ENCODE data around the gene CNIH2. TPM values are rescaled to one million over a fixed set of nuclear protein-coding genes. Genes with fewer than 3 reads are reported as not detected.

The CNIH2 gene
- total and polyA plus RNA-seq, 2 experiments from 2014 or later: 4.3 to 9.2 TPM

- TF ChIP-seq, protein P1, sequence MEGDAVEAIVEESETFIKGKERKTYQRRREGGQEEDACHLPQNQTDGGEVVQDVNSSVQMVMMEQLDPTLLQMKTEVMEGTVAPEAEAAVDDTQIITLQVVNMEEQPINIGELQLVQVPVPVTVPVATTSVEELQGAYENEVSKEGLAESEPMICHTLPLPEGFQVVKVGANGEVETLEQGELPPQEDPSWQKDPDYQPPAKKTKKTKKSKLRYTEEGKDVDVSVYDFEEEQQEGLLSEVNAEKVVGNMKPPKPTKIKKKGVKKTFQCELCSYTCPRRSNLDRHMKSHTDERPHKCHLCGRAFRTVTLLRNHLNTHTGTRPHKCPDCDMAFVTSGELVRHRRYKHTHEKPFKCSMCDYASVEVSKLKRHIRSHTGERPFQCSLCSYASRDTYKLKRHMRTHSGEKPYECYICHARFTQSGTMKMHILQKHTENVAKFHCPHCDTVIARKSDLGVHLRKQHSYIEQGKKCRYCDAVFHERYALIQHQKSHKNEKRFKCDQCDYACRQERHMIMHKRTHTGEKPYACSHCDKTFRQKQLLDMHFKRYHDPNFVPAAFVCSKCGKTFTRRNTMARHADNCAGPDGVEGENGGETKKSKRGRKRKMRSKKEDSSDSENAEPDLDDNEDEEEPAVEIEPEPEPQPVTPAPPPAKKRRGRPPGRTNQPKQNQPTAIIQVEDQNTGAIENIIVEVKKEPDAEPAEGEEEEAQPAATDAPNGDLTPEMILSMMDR (conservative IDR thresholded peaks at IDR 0.05; ENCODE audit: low read depth in 2 of 2): no peak
- TF ChIP-seq NANOG (IDR thresholded peaks at IDR 0.05; ENCODE audit: borderline replicate concordance): no peak
- no peak for TF ChIP-seq CREB1 (CRISPR knock-in tag; IDR thresholded peaks at IDR 0.05; ENCODE audit: low read depth)
- no peak for TF ChIP-seq POLR2AphosphoS5 (IDR thresholded peaks at IDR 0.05; ENCODE audit: low read depth)
Observed at GRCh38 chr11:66262191-66262590, 15.8 kb upstream of the CNIH2 start (continued).

- H3K36me3 ChIP-seq (ENCODE audit: insufficient read depth): 0 out of 2 replicates have a peak, but pooled peaks cover 9% of the 10 kb centered on the region
- H2AFZ ChIP-seq: no peak overlapping the region
- H3K4me3 ChIP-seq: no peak overlapping the region
- H3K79me2 ChIP-seq (replicated peaks; ENCODE audit: insufficient read depth): peaks cover 11% of the 10 kb centered on the region; the same call in 1 of the 2 replicates
- H3F3A ChIP-seq (replicated peaks; ENCODE audit: low read depth): peaks cover 15% of the 10 kb centered on the region
- Mint-ChIP-seq H3K9me3 (no peaks in the 10 kb centered on the region), H3K27me3 (ENCODE audit: insufficient read depth, low read depth, poor library complexity) (peaks cover 11% of the 10 kb centered on the region), H3K4me3 (no peak overlapping the region), H3K27ac (no peak overlapping the region), H3K4me1 (peaks cover 15% of the 10 kb centered on the region), H3K36me3 (ENCODE audit: low read depth) (peaks cover 45% of the 10 kb centered on the region)
- no peak overlapping the region for H3K4me2 ChIP-seq
- no peak overlapping the region for H3K27ac ChIP-seq (ENCODE audit: low read depth)
- peaks cover 8% of the 10 kb centered on the region; the same call in 1 of the 2 replicates for H4K20me1 ChIP-seq (replicated peaks; ENCODE audit: insufficient read depth)
- H3K4me1 ChIP-seq (ENCODE audit: insufficient read depth): peaks cover 9% of the 10 kb centered on the region
- H3K9me2 ChIP-seq (ENCODE audit: insufficient read depth): no peaks in the 10 kb centered on the region
- no peaks in the 10 kb centered on the region for H3K27me3 ChIP-seq (ENCODE audit: insufficient read depth)
- DNase-seq (ENCODE audit: low spot score) (no peak), ATAC-seq (no peak)
- TF ChIP-seq ZNF114 (CRISPR knock-in tag; IDR thresholded peaks at IDR 0.05) (no peak), JUNB (IDR thresholded peaks at IDR 0.05; ENCODE audit: unreplicated experiment) (no peak), EZH2phosphoT487 (IDR thresholded peaks at IDR 0.05; ENCODE audit: unreplicated experiment) (no peak), ETS1 (IDR thresholded peaks at IDR 0.05) (no peak), EZH2 (IDR thresholded peaks at IDR 0.05; ENCODE audit: low read depth, unreplicated experiment) (no peak), ZNF331 (CRISPR knock-in tag; IDR thresholded peaks at IDR 0.05; ENCODE audit: low read depth) (no peak)
- TF ChIP-seq, protein P1 (conservative IDR thresholded peaks at IDR 0.05; ENCODE audit: low read depth in 2 of 2): no peak
- TF ChIP-seq, protein P2, sequence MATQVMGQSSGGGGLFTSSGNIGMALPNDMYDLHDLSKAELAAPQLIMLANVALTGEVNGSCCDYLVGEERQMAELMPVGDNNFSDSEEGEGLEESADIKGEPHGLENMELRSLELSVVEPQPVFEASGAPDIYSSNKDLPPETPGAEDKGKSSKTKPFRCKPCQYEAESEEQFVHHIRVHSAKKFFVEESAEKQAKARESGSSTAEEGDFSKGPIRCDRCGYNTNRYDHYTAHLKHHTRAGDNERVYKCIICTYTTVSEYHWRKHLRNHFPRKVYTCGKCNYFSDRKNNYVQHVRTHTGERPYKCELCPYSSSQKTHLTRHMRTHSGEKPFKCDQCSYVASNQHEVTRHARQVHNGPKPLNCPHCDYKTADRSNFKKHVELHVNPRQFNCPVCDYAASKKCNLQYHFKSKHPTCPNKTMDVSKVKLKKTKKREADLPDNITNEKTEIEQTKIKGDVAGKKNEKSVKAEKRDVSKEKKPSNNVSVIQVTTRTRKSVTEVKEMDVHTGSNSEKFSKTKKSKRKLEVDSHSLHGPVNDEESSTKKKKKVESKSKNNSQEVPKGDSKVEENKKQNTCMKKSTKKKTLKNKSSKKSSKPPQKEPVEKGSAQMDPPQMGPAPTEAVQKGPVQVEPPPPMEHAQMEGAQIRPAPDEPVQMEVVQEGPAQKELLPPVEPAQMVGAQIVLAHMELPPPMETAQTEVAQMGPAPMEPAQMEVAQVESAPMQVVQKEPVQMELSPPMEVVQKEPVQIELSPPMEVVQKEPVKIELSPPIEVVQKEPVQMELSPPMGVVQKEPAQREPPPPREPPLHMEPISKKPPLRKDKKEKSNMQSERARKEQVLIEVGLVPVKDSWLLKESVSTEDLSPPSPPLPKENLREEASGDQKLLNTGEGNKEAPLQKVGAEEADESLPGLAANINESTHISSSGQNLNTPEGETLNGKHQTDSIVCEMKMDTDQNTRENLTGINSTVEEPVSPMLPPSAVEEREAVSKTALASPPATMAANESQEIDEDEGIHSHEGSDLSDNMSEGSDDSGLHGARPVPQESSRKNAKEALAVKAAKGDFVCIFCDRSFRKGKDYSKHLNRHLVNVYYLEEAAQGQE (IDR thresholded peaks at IDR 0.05; ENCODE audit: unreplicated experiment): no peak
Observed at GRCh38 chr11:66262696-66263095, 15.3 kb upstream of the CNIH2 start.

All from GM23338 (cell line).